K562 (cell line): ENCODE results near the gene ATRN. TPM values are rescaled to one million over a fixed set of nuclear protein-coding genes. Genes with fewer than 3 reads are reported as not detected.

Experiments
- ATAC-seq: fragments of 200-7000 bp; cut with Tn5 transposase; 3 replicates; pipeline ENCODE4 v1.9.1; 2020; ENCODE audit warnings: moderate library complexity
- Bru-seq: library from RNA; stranded (reverse); fragments of 400-500 nt; gene quantifications from one replicate; lab custom pipeline; 2021; lab: Mats Ljungman, UMichigan
- BruChase-seq, 2 experiments: library from RNA; stranded (reverse); fragments of 400-500 nt; gene quantifications; one replicate each; lab custom pipeline; 2021; lab: Mats Ljungman, UMichigan
- BruUV-seq: library from RNA; stranded (reverse); fragments of 400-500 nt; replicated peaks from 2 replicates; lab custom pipeline; 2021; lab: Mats Ljungman, UMichigan
- CTCF ChIA-PET: fragments of 300-600 bp; formaldehyde crosslinking; extraction: SDS; loops from one replicate; lab custom pipeline; 2021; ENCODE audit warnings: low intra/inter-chr PET ratio; lab: Yijun Ruan, JAX
- POLR2A ChIA-PET: fragments of 300-600, 350-650 bp; sonication (Branson Sonifier 250); formaldehyde crosslinking; extraction: SDS; loops from one replicate; lab custom pipeline; 2021; ENCODE audit warnings: antibody characterized with exemption, inconsistent platforms; lab: Yijun Ruan, JAX
- DNase-seq, 4 experiments: peaks; one replicate each; pipeline versions ENCODE4 v3.0.0 to v3.0.0-alpha.2; 2011 to 2018; ENCODE audit warnings: low spot score in 3 of 4, mixed read lengths in 3 of 4; ENCODE audit errors: extremely low read depth in 1 of 4
- FAIRE-seq: peaks from 2 replicates; lab custom pipeline; 2011; peaks lifted over from hg19 to GRCh38; lab: Jason Lieb, UNC
- H2AFZ ChIP-seq: 2 replicates; pipeline ENCODE4 v1.6.0; 2011; ENCODE audit warnings: low read depth, low read length, control low read depth, inconsistent platforms
- H3K27ac ChIP-seq: fragments of 200-600 bp; 3 replicates; pipeline ENCODE4 v1.8.0; 2011; ENCODE audit warnings: low read depth, mild to moderate bottlenecking, control low read depth, inconsistent platforms, low read length, moderate library complexity, mixed read lengths; ENCODE audit errors: extremely low read depth
- H3K27me3 ChIP-seq, 2 experiments: fragments of 300-600 bp in 1 of 2; 2 replicates in 1 of 2; 3 replicates in 1 of 2; pipeline versions ENCODE4 v1.6.0 to v1.8.0; 2011; ENCODE audit warnings: inconsistent platforms in 2 of 2, low read length in 2 of 2, mild to moderate bottlenecking in 1 of 2, mixed read lengths in 1 of 2, moderate library complexity in 1 of 2; ENCODE audit not compliant: control insufficient read depth in 2 of 2, insufficient read depth in 2 of 2
- H3K36me3 ChIP-seq: fragments of 300-600 bp; 3 replicates; pipeline ENCODE4 v1.8.0; 2011; ENCODE audit warnings: mild to moderate bottlenecking, low read length, inconsistent platforms; ENCODE audit not compliant: control insufficient read depth, insufficient read depth
- H3K4me1 ChIP-seq, 2 experiments: fragments of 200-600 bp in 1 of 2; replicated peaks in 1 of 2; 2 replicates in 1 of 2; 3 replicates in 1 of 2; pipeline versions ENCODE4 v1.5.1 to v1.8.0; 2011; ENCODE audit warnings: inconsistent platforms in 2 of 2, low read length in 2 of 2, mild to moderate bottlenecking in 1 of 2, mixed read lengths in 1 of 2, moderate library complexity in 1 of 2; ENCODE audit not compliant: control insufficient read depth in 2 of 2, insufficient read depth in 2 of 2
- H3K4me2 ChIP-seq: 2 replicates; pipeline ENCODE4 v1.6.1; 2011; ENCODE audit warnings: low read length, control low read depth, inconsistent platforms, mixed read lengths; ENCODE audit not compliant: insufficient read depth
- H3K4me3 ChIP-seq: fragments of 200-600 bp; sonication (generic), shearing (Covaris generic); 2 replicates; pipeline ENCODE4 v1.5.1; 2016; ENCODE audit warnings: control low read depth, inconsistent platforms
- H3K79me2 ChIP-seq: fragments of 200-600 bp; 3 replicates; pipeline ENCODE4 v1.8.0; 2011; ENCODE audit warnings: low read length, inconsistent platforms; ENCODE audit not compliant: control insufficient read depth, insufficient read depth
- H3K9ac ChIP-seq, 2 experiments: 2 replicates each; pipeline versions ENCODE4 v1.6.0 to v1.6.1; 2011; ENCODE audit warnings: low read depth in 2 of 2, low read length in 2 of 2, control low read depth in 1 of 2, inconsistent platforms in 1 of 2, mild to moderate bottlenecking in 1 of 2, mixed read lengths in 1 of 2; ENCODE audit not compliant: insufficient read depth in 1 of 2
- H3K9me1 ChIP-seq: one replicate; pipeline ENCODE4 v1.6.0; 2011; ENCODE audit warnings: inconsistent platforms, mild to moderate bottlenecking, low read length, moderate library complexity; ENCODE audit not compliant: control insufficient read depth, insufficient read depth
- H3K9me3 ChIP-seq: replicated peaks from 2 replicates; pipeline ENCODE4 v1.5.1; 2011; ENCODE audit warnings: low read depth, low read length, inconsistent platforms; ENCODE audit not compliant: control insufficient read depth, insufficient read depth
- H4K20me1 ChIP-seq: replicated peaks from 2 replicates; pipeline ENCODE4 v1.6.1; 2011; ENCODE audit warnings: low read length, inconsistent platforms, mixed read lengths; ENCODE audit not compliant: control insufficient read depth, insufficient read depth
- CXXC5 ChIP-seq: fragments of 250-450 bp; sonication (Bioruptor Pico); IDR thresholded peaks from 2 replicates; pipeline ENCODE4 v1.8.0; 2022; ENCODE audit warnings: inconsistent platforms, mild to moderate bottlenecking, moderate library complexity
- HIVEP1 ChIP-seq: fragments of 250-450 bp; sonication (Bioruptor Pico); IDR thresholded peaks from 2 replicates; pipeline ENCODE4 v1.4.0; 2020; ENCODE audit warnings: mild to moderate bottlenecking
- HOXB6 ChIP-seq: fragments of 250-450 bp; sonication (Bioruptor Pico); IDR thresholded peaks from 2 replicates; pipeline ENCODE4 v1.5.1; 2022; ENCODE audit warnings: mild to moderate bottlenecking, borderline replicate concordance
- MTA2 ChIP-seq: fragments of 450-650 bp; IDR thresholded peaks from 2 replicates; pipeline ENCODE4 v1.6.1; 2016; ENCODE audit warnings: low read depth
- POLR2AphosphoS5 ChIP-seq: IDR thresholded peaks from 2 replicates; pipeline ENCODE4 v1.6.1; 2011; ENCODE audit warnings: mild to moderate bottlenecking, low read depth, low read length, moderate library complexity; ENCODE audit not compliant: control insufficient read depth, insufficient read depth
- PYGO2 ChIP-seq: fragments of 450-650 bp; IDR thresholded peaks from 2 replicates; pipeline ENCODE4 v1.6.1; 2016; ENCODE audit warnings: mild to moderate bottlenecking, missing genetic modification characterization, moderate library complexity, missing compliant biosample characterization
- ZNF316 ChIP-seq: fragments of 450-650 bp; IDR thresholded peaks from 2 replicates; pipeline ENCODE4 v1.6.1; 2016
- WGBS: fragments of 100-300 bp; shearing (Covaris generic); methylation state at CpG from one replicate; pipeline ENCODE4 v1.1.6; 2016; ENCODE audit warnings: low coverage, mixed read lengths; ENCODE audit not compliant: insufficient coverage; ENCODE audit errors: missing lambda C conversion rate; 5-methylcytosine and 5-hydroxymethylcytosine counted together
- in situ Hi-C: fragments of 300-500 bp; cut with MboI; formaldehyde crosslinking; loops from 4 replicates; pipeline ENCODE4 v1.15.0; 2018; ENCODE audit warnings: inconsistent platforms, mixed read lengths
- intact Hi-C: fragments of 100-400 bp; cut with micrococcal nuclease; formaldehyde crosslinking; loops from 2 replicates; pipeline ENCODE4 v1.14.2; 2022
- long read RNA-seq, 3 experiments: library from polyadenylated mRNA in 2 of 3; library from RNA in 1 of 3; unstranded in 2 of 3; stranded (forward) in 1 of 3; transcript quantifications; one replicate each; pipeline ENCODE4 v2.0.0, GENCODE V29; 2019 to 2022
- polyA minus RNA-seq, 3 experiments: library from RNA; depleted of rRNA, polyadenylated mRNA; stranded (reverse); fragments of >200 nt; gene quantifications; 2 replicates each; pipeline ENCODE4 v1.2.3, GENCODE V29; 2011
- polyA plus RNA-seq, 8 experiments: library from polyadenylated mRNA; depleted of rRNA in 4 of 8; stranded (reverse) in 5 of 8; unstranded in 3 of 8; fragments of >200 nt; fragmentation: Nextera tagmentation in 2 of 8; fragmentation: Illumina TruSeq in 1 of 8; extraction: Ambion mirVana in 2 of 8; extraction: Trizol in 1 of 8; gene quantifications; 2 replicates each; pipeline versions ENCODE4 v1.2.1 to v1.2.3, GENCODE V29; 2011 to 2014; ENCODE audit warnings: inconsistent platforms in 1 of 8, missing spikeins in 1 of 8
- total RNA-seq, 7 experiments: library from RNA; depleted of rRNA in 6 of 7; stranded (reverse); fragments of >200 nt in 6 of 7; fragmentation: Illumina TruSeq in 2 of 7; extraction: Trizol in 2 of 7; gene quantifications; 2 replicates each; pipeline versions ENCODE4 v1.2.1 to v1.2.3, GENCODE V29; 2011 to 2021; ENCODE audit warnings: low replicate concordance in 1 of 7
- TF ChIP-seq, protein P1 (sequence below): sonication (generic); formaldehyde crosslinking; IDR thresholded peaks from 2 replicates; pipeline ENCODE4 v1.9.0; 2022; ENCODE audit warnings: mild to moderate bottlenecking, missing genetic modification reagents
- TF ChIP-seq, protein P2 (sequence below): sonication (generic); formaldehyde crosslinking; IDR thresholded peaks from 2 replicates; pipeline ENCODE4 v1.8.1; 2022; ENCODE audit warnings: missing genetic modification reagents
- TF ChIP-seq, protein P3 (sequence below): fragments of 450-650 bp; formaldehyde crosslinking; IDR thresholded peaks from 2 replicates; pipeline ENCODE4 v1.4.0; 2020; ENCODE audit warnings: mild to moderate bottlenecking
- TF ChIP-seq, protein P4 (sequence below): fragments of 450-650 bp; IDR thresholded peaks from 2 replicates; pipeline ENCODE4 v1.6.1; 2016; ENCODE audit warnings: borderline replicate concordance

Gene ATRN
- total RNA-seq (2011; cell fraction: chromatin; rRNA removed; ENCODE audit: low replicate concordance), result 38.2 and 41.0 TPM in 2 replicates
- 31.8 and 33.4 TPM in 2 replicates for total RNA-seq (2011; cell fraction: nucleolus; rRNA removed)
- total RNA-seq (2011; cell fraction: nucleoplasm; rRNA removed), result 36.1 and 38.3 TPM in 2 replicates
- total RNA-seq (2014; rRNA removed) (5.7 and 6.7 TPM in 2 replicates), total RNA-seq (2014; rRNA removed; fragmentation: Illumina TruSeq; extraction: Trizol) (7.6 and 8.5 TPM in 2 replicates), total RNA-seq (2015; rRNA removed; fragmentation: Illumina TruSeq; extraction: Trizol) (8.5 and 9.1 TPM in 2 replicates), total RNA-seq (2021) (10.3 and 11.8 TPM in 2 replicates), polyA plus RNA-seq (2011; rRNA removed) (16.5 and 26.3 TPM in 2 replicates), polyA plus RNA-seq (2014; fragmentation: Illumina TruSeq; extraction: Trizol) (10.2 and 10.6 TPM in 2 replicates), polyA plus RNA-seq (2014; fragmentation: Nextera tagmentation; extraction: Ambion mirVana) (1 to 10 TPM in 1 of 2 experiments, under 1 TPM in 1; 0.69 to 1.6 TPM), polyA plus RNA-seq (2014; rRNA removed) (6.3 and 7.5 TPM in 2 replicates), polyA minus RNA-seq (2011; rRNA and poly(A)+ RNA removed) (52.2 and 72.7 TPM in 2 replicates), Bru-seq, nascent RNA (percentile 55 among the genes with signal in this experiment), BruChase-seq, experiment 1, labeled RNA remaining after a 2-hour chase (percentile 61 among the genes with signal in this experiment), BruChase-seq, experiment 2, labeled RNA remaining after a 6-hour chase (percentile 64 among the genes with signal in this experiment)
- 12.0 and 24.0 TPM in 2 replicates for polyA plus RNA-seq (2011; cell fraction: cytosol; rRNA removed)
- 14.1 and 23.7 TPM in 2 replicates for polyA plus RNA-seq (2011; cell fraction: nucleus; rRNA removed)
- polyA plus RNA-seq (2012), result 9.1 and 9.8 TPM in 2 replicates
- polyA minus RNA-seq (2011; cell fraction: cytosol; rRNA and poly(A)+ RNA removed), result 17.0 and 23.7 TPM in 2 replicates
- 12.8 and 43.2 TPM in 2 replicates for polyA minus RNA-seq (2011; cell fraction: nucleus; rRNA and poly(A)+ RNA removed)
- long read RNA-seq, experiment 1, full-length matches to known transcripts, result 8 of 32 reads
- long read RNA-seq, experiment 1, partial matches to known transcripts, result 4 of 32 reads
- long read RNA-seq, experiment 1, other reads (novel, unspliced or antisense), result 20 of 32 reads
- long read RNA-seq, experiment 2, full-length matches to known transcripts, result 9 of 27 reads
- long read RNA-seq, experiment 2, partial matches to known transcripts, result 12 of 27 reads
- long read RNA-seq, experiment 2, other reads (novel, unspliced or antisense), result 6 of 27 reads
- long read RNA-seq, experiment 3, partial matches to known transcripts, result 0 of 1 reads
- long read RNA-seq, experiment 3, other reads (novel, unspliced or antisense), result 1 of 1 reads

DNA sequence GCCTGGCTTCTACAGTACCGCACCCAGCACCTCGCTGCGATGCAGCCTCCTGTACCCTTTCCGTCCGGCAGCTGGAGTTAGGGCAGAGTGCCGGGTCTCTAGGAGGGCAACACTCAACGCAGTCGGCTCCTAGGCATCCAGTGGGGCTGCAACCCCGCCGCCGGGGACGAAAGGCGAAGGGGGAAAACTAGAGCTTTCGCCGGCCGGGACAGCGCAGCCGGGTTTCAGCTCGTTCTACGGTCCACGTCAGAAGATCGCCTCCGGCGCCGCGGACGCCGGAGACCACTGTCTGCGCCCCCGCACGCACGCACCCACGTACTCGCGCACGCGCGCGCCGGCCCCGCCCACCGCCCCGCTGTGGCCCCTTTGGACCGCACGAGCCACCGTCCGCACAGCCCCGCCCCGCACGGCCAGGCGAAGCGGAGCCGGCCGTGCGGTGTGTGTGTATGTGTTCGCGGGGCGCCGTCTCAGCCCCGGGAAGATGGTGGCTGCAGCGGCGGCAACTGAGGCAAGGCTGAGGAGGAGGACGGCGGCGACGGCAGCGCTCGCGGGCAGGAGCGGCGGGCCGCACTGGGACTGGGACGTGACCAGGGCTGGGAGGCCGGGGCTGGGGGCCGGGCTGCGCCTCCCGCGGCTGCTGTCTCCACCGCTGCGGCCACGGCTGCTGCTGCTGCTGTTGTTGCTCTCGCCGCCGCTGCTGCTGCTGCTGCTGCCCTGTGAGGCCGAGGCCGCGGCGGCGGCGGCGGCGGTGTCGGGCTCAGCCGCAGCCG is at the start of gene ATRN:
ATRN (plus strand) TSS at position 392 of the 770 bp plus-strand sequence; CDS start at position 482, 90 bp downstream.
- Histone ChIP-seq H4K20me1 (no peaks in the 10 kb centered on the region), H3K9me3 (no peaks in the 10 kb centered on the region), H3K4me3 (peak within 1 kb of the TSS; percentile 83), H3K9ac (peak within 1 kb of the TSS; percentile 92 to 98), H3K27ac (peak within 1 kb of the TSS; percentile 89), H2AFZ (peak within 1 kb of the TSS; percentile 99), H3K79me2 (peaks cover 32% of the 10 kb centered on the region), H3K36me3 (no peaks in the 10 kb centered on the region), H3K4me2 (peak within 1 kb of the TSS; percentile 88), H3K27me3 (no peaks in the 10 kb centered on the region), H3K4me1 (peaks cover 14 to 23% of the 10 kb centered on the region in 2 experiments; a peak in 4 of 5 replicates), H3K9me1 (no peaks in the 10 kb centered on the region)
- FAIRE-seq, result peak; percentile 40
- WGBS, result 1% methylated on average over 32 of the region's 95 CpGs
- peak; percentile 92 for ATAC-seq
- ChIA-PET CTCF (no interaction called here), POLR2A (interaction anchor here (0.6 to 3.4 kb wide), 7 partner anchors 9 to 209 kb away, joined by 3 to 12 read pairs (median 4); no protein-coding TSS in a partner anchor)
- BruUV-seq, result no TSS peak
- in situ Hi-C loops, result no loop called here
- intact Hi-C loops, result no loop called here
- DNase-seq, result peak; percentile 92 to 93 (median 93)
- TF ChIP-seq MTA2 (no peak), POLR2AphosphoS5 (peak; percentile 66; the same call in 1 of the 2 replicates), HOXB6 (no peak), CXXC5 (peak; percentile 99), HIVEP1 (CRISPR knock-in tag) (no peak), PYGO2 (tag) (no peak), ZNF316 (no peak)
- TF ChIP-seq, protein P1, sequence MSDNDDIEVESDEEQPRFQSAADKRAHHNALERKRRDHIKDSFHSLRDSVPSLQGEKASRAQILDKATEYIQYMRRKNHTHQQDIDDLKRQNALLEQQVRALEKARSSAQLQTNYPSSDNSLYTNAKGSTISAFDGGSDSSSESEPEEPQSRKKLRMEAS (CRISPR knock-in tag), result peak; percentile 73
- TF ChIP-seq, protein P2, sequence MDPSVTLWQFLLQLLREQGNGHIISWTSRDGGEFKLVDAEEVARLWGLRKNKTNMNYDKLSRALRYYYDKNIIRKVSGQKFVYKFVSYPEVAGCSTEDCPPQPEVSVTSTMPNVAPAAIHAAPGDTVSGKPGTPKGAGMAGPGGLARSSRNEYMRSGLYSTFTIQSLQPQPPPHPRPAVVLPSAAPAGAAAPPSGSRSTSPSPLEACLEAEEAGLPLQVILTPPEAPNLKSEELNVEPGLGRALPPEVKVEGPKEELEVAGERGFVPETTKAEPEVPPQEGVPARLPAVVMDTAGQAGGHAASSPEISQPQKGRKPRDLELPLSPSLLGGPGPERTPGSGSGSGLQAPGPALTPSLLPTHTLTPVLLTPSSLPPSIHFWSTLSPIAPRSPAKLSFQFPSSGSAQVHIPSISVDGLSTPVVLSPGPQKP (CRISPR knock-in tag), result no peak
- TF ChIP-seq, protein P3, sequence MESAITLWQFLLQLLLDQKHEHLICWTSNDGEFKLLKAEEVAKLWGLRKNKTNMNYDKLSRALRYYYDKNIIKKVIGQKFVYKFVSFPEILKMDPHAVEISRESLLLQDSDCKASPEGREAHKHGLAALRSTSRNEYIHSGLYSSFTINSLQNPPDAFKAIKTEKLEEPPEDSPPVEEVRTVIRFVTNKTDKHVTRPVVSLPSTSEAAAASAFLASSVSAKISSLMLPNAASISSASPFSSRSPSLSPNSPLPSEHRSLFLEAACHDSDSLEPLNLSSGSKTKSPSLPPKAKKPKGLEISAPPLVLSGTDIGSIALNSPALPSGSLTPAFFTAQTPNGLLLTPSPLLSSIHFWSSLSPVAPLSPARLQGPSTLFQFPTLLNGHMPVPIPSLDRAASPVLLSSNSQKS, result no peak
- TF ChIP-seq, protein P4, sequence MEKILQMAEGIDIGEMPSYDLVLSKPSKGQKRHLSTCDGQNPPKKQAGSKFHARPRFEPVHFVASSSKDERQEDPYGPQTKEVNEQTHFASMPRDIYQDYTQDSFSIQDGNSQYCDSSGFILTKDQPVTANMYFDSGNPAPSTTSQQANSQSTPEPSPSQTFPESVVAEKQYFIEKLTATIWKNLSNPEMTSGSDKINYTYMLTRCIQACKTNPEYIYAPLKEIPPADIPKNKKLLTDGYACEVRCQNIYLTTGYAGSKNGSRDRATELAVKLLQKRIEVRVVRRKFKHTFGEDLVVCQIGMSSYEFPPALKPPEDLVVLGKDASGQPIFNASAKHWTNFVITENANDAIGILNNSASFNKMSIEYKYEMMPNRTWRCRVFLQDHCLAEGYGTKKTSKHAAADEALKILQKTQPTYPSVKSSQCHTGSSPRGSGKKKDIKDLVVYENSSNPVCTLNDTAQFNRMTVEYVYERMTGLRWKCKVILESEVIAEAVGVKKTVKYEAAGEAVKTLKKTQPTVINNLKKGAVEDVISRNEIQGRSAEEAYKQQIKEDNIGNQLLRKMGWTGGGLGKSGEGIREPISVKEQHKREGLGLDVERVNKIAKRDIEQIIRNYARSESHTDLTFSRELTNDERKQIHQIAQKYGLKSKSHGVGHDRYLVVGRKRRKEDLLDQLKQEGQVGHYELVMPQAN, result no peak
